GM21717 (cell line): ENCODE results near the gene IFITM5.

Experiments
- ATAC-seq: cut with Tn5 transposase; IDR thresholded peaks from one replicate; pipeline ENCODE4 v1.9.1; 2021; ENCODE audit warnings: mild to moderate bottlenecking, moderate library complexity; ENCODE audit not compliant: unreplicated experiment

IFITM5 gene

GRCh38 chr11:285021-285893 is 14.1 kb downstream of the IFITM5 start:
- ATAC-seq = no peak

- no peak for ATAC-seq
Measured at GRCh38 chr11:284105-285020, 15.0 kb downstream of the IFITM5 start.

GRCh38 chr11:283405-284104 is 15.8 kb downstream of the IFITM5 start:
- no peak for ATAC-seq

GRCh38 chr11:282630-283360 is 16.5 kb downstream of the IFITM5 start:
- no peak for ATAC-seq

DNA sequence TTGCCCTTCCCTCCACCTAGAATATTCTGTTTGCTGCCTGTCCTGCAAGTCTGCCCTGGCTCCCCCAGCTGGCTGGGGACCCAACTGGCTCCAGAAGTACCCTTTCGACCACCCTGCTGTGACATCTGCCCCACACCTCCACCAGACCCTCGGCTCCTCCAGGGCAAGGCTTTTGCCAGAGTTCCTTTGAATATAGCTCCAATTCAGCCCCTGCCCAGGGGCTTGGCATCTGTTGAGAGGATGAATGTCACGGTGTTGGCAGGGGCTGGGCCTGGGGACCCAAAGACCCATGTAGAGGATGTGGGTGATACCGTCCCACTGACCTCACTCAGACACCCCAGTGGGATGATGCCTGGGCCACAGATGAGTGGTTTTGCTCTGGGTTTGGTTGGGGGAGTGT is 17.2 kb downstream of the IFITM5 start:
- no peak for ATAC-seq

- ATAC-seq = no peak
Measured at GRCh38 chr11:281486-282161, 17.7 kb downstream of the IFITM5 start.

GRCh38 chr11:280706-281485 is 18.4 kb downstream of the IFITM5 start:
- ATAC-seq = no peak

DNA sequence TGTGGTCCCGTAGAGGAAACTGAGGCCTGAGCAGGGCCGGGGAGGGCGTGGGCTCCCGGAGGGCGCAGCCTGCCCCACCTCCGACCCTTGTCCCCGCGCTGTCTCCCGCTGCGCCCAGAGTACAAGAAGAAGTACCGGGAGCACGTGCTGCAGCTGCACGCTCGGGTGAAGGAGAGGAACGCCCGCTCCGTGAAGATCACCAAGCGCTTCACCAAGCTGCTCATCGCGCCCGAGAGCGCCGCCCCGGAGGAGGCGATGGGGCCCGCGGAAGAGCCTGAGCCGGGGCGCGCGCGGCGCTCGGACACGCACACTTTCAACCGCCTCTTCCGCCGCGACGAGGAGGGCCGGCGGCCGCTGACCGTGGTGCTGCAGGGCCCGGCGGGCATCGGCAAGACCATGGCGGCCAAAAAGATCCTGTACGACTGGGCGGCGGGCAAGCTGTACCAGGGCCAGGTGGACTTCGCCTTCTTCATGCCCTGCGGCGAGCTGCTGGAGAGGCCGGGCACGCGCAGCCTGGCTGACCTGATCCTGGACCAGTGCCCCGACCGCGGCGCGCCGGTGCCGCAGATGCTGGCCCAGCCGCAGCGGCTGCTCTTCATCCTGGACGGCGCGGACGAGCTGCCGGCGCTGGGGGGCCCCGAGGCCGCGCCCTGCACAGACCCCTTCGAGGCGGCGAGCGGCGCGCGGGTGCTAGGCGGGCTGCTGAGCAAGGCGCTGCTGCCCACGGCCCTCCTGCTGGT is 19.2 kb downstream of the IFITM5 start:
- ATAC-seq = no peak

DNA sequence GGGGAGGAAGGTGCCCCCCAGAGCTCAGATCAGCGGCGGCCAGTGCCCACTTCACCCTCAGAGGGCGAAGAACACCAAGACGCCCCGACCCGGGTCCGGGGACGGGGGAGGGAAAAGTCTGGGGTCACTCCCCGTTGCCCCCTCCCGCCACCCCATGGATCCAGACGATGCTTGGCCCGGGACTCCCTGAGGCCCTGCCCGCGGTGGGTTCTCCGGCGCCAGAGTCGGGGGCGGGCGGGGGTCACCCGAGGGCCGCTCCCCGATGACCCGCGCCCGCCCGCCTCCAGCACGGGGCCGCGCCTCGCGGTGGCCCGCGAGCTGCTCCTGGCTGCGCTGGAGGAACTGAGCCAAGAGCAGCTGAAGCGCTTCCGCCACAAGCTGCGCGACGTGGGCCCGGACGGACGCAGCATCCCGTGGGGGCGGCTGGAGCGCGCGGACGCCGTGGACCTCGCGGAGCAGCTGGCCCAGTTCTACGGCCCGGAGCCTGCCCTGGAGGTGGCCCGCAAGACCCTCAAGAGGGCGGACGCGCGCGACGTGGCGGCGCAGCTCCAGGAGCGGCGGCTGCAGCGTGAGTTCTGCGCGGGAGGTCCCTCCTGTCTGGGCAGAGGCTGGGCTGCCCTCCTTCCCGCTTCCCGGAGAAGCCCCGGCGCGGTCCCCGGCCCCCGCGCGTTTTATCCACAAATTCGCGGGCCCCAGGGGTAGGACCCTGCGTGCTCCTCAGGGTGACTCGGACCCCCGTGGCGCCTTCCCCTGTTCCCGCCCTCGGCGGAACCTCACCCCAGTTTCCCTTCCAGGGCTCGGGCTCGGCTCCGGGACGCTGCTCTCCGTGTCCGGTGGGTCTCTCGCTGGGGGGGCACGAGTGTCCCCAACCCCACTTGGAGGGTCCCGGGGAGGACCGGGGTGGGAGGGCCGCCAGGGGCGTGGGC is 20.0 kb downstream of the IFITM5 start:
- no peak for ATAC-seq

DNA sequence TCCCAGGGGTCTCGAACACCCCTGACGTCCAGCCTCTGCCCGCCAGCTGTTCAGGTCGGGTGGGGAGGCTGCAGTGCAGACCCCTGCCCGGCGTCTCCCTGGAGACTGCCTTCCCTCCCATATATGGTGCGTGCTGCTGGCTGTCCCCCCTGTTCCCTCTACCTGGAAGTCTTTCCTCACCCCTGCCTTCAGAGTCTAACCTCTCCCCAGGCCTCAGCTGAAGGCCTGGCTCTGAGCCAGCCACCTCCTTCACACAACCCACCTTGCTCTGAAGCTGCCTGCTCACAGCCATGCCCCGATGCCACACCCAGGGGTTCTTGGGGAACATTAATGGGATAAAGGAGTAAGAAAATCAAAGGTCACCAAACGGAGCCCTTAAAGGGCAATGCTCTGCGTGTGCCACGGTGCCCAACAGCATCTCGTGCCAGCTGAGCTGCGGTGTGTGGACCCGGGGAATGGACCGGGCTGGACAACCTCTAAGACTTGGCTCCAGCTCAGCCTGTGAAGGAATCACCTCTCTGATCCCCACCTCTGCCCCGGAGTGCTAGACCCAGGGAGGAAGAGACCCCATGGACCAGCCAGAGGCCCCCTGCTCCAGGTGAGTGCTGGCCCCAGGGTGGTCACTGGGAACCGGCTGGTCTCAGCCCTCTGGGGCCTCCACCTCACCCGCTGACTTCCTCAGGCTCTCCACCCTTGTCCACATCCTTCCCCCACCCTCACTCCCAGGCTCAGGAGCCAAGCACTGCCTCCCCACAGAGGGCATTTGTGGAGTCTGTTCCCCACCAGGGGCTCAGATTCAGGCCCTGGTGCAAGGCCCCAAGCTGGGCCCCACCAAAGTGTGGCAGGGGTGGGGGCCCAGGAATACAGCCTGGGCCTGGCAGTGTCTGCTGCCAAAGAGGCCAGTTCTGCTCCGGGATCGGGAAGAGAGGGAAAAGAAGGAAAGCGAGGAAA is 21.1 kb downstream of the IFITM5 start, which contains the start of gene NLRP6:
NLRP6 (plus strand) TSS at position 407 of the 951 bp plus-strand sequence; CDS start at position 570, 163 bp downstream.
- no peak for ATAC-seq

DNA sequence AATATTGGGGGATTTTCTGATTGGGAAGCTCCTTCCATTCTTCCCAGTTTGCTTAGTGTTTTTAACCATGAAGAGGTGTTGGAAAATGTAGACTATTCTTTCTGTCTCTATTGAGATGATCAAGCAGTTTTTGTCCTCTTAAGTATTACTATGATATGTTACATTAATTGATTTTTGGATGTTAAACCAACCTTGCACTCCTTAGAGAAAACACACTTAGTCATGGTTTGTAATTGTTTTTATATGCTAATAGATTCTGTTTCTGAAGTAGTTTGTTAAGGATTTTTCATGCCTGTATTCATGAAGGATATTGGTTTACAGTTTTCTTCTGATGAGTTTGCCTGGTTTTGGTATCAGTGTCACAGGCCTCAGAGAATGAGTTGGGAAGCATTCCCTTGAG is 23.1 kb downstream of the IFITM5 start:
- ATAC-seq = no peak

DNA sequence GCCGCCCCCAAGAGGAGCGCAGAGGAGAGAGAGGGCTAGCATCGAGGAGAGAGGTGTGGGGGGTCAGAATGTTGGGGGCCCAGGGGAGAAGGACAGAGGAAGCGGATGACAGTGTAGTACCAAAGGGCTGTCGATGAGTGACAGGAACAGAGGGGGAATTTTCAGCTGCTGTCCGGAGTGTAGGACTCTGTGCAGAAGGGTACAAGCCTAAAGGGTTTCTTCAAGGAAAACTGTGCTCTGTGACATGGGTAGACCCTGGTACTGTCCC is 26.5 kb downstream of the IFITM5 start:
- ATAC-seq = no peak

DNA sequence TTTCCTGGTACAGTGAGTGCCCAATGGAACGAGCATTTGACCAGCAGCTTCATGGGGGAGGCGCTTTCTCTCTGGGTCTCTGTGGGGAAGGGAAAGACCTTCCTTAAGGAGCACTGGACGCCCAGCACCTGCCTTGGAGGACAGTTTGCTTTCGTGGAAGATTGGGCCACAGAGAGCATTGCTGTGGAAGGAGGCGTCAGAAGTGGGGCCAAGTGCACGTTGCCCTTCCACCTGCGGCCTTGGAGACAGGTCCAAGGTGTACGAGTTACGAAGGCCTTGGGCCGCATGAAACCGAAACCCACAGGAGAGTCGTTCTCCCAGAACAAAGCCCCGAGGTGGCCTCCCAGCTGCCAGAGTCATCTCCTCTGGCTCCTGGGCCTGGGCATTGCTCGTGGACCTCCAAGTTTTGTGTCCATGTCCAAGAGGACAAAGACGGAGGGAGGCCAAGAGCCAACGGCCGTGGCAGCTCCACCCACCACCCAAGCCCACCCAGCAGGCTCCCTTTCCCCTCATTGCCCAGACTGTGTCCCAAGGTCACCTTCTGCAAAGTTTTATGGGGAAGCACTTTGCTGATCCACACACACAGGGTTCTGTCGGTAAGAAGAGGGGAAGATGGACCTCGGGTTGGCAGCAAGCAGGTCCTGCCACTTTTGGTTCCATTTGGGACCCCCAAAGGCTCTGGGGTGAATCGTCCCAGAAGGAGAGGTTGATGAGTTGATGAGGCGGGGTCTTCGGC is 27.0 kb downstream of the IFITM5 start:
- ATAC-seq = no peak

- ATAC-seq = no peak
Measured at GRCh38 chr11:271319-271715, 28.0 kb downstream of the IFITM5 start.

DNA sequence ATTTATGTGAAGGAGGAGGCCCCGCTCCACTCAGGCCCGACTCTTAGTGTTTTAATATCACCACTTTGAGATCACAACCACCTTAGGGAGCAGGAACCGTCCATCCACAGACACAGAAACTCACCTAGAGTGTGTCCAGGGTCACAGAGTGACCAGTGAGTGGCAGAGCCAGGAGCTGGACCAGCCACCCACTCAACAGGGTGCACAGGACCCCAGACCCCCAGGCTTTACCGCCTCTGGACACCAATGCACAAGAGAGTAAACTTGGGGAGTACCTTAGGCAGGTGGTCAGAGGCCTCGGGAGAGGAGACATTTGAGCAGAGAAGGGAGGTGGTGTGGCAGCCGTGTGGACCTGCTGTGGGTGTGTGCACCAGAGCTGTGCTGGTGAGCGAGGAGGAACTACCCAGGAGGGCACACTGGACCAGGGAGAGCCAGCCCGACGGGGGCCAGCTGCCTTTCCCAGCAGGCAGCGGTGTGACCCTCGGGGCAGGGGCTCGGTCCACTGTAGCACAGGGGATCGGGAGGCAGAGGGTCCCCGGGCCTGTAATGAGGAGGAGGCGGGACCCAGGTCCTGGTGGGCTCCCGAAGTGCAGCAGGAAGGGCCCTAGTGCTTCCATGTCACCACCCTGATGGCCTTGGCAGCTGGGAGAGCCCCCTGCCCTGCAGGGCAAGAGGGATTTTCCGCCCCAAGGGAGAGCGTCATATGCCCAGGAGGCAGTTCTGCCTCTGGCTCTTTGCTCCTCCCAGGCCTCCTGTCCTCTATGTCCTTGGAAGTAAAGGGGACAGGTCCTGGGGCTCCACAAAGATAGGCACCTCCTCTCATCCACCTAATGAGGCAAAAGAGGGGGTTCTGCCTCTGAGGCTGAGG is 28.6 kb downstream of the IFITM5 start:
- no peak for ATAC-seq
